GM19467 (cell line): ENCODE measurements around the gene TGFBR3L.
"Not testable (repeated sequence)": the region's sequence is repeated elsewhere in the genome, so short reads cannot be mapped to it uniquely, and the experiment has no call there.

Experiments
- ATAC-seq: cut with Tn5 transposase; IDR thresholded peaks from one replicate; pipeline ENCODE4 v1.9.1; 2021; ENCODE audit warnings: mild to moderate bottlenecking, moderate library complexity; ENCODE audit not compliant: unreplicated experiment

The TGFBR3L gene

DNA sequence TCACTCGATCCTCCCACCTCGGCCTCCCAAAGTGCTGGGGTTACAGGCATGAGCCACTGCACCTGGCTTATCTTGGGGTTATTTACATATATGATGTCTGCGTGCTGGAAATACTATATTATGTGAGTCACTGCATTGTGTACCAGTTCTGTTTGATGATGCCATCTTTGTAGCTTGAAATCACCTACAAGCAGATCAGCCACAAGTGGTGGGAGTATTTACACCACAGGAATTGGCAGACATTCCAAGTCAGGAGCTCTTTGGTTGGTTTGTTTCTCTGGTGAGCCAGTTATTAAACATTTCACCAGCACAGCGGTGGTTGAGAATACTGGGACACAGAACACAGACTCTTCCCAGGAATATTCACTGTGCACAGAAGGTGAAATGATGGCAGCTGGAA, 33.3 kb downstream of the TGFBR3L start:
- ATAC-seq = no peak

DNA sequence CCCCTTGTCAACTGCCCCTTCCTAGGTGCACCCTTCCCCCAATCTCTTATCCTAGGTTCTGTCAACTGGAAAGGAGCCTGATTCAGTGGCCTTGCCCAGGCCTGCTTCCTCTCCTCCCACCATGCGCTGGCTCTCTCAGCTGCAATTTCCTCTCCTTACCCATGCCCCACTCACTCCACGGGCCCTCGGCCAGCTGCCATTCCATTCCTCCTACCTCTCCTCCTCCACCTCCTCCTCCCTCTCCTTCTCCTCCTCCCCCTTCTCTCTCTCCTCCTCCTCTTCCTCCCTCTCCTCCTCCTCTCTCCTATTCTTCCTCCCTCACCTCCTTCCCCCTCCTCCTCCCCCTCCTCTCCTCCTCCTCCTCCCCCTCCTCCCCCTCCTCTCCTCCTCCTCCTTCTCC, 38.4 kb downstream of the TGFBR3L start:
- ATAC-seq = no peak

DNA sequence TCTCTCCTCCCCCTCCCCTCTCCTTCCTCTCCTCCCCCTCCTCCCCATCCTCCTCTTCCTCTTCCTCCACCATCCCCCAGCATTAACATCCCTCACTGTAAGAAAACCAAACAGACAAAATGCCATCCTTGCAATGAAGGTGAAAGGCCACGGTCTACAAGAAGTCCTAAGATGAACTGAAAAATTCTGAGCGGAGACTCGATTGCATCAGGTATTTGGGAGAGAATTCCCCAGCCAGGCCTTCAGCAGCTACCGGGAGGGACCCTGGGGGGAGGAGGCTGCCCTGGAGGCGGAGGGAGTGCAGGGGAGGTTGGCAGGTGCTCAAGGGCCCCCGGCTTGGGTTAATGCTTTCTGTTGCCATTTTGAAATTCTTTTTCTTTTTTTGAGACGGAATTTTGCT, 38.9 kb downstream of the TGFBR3L start:
- ATAC-seq = no peak

DNA sequence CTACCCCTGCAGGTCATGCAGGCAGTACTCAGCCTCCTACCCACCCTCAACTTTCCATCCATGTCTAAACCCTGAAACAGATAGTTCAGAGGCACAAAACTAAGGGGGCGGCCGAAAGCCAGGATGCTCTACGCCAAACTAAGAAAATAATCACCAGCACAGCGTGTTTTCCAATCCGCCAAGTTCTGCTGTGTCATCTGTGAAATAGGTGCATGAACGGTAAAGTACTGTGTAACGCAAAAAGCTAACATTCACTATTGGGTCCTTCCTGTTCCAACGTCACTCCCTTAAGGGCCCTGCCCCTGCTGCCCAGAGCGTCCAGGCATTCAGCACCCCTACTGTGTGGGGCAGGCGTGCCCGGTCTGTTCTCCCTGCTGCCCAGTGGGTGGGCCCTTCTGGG, 41.1 kb downstream of the TGFBR3L start:
- no peak for ATAC-seq

DNA sequence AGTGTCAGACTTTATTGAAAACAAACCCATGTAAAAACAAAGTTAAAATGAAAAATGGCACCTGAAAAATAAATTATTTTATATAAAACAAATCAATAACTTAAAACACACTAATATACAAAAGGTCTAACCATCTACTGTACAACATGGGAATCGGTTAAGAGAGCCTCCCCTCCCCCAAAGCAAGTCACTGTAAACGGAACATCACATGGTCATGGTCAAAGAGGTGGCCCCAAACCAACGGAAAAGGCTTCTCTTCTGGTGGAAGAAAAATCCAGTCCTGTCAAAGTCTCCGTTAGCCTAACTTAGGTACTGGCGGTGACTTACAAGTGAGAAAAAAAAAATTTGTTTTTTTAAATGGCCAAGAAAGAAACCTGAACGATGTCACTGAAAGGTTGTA, 44.6 kb downstream of the TGFBR3L start:
- ATAC-seq = no peak

DNA sequence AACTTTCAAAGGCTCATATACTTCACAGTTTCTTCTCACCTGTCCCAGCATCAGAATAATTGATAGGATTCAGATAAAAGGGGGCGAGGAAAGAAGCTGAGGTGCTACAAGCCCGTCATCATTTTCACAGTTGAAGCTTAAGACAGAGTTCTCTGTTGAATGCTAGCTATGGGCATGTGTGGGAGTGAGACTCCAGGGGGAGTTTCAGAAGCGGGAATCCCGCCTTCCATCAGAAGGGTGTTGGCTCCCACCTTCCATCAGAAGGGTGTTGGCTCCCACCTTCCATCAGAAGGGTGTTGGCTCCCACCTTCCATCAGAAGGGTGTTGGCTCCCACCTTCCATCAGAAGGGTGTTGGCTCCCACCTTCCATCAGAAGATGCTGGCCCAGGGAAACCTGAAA, 46.5 kb downstream of the TGFBR3L start:
- not testable (repeated sequence) for ATAC-seq

DNA sequence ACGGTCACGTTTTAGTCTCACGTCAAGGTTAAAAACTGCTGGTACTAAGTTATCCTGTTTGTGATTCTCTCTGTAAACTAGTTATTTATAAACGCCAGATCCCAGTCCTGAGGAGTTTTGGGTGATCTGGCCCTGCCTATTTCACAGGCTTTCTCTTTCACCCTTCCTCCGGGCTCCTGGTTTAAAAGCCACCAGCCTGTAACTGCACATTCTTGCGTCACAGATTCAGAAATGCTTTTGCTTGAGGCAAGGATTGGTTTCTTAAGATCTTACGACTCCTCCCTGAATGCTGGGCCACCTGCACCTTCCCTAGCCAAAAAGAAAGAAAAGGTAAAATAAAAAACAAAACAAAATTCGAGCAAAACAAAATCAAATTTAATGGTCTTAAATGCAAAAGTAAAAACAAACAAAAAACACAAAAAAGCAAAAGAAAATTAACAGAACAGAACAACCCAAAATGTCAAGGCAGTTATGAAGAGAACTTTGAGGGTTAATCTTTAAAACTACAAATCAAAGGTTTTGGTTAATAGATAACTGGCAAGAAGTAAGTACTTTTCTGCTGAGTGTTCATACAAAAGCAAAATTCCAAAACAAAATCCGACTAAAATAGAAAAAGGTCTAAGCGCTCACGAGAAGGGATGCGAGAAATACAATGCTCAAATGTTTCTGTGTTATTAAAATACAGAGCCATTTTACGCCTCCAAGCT, 47.4 kb downstream of the TGFBR3L start:
- ATAC-seq = no peak

DNA sequence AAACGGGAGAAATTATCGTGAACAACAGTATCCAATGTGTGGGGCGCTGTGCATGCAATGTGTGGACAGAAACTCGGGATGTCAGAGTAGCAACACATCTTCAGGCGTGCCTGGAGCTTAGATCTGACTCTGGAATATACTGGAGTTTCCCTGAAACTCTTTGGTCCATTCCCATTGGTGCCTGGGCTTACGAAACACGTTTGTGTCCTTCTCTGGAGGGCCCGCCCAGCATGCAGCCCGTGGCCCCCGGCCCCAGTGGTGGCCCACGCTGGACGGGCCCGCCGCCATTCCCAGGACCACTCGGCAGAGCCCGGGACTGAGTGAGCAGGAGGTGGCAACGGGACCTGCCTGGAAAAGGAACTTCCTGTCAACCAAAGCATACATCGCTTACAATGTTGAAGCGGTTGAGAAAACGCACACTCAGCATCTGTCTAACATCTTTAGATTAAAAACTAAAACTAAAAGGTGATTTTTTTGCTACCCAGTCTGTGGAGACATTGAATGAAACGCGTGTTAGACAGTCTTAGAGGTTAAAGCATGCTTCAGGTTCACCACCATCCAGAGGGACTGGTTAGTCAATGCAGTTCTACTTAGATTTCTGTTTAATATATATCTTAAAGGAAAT, 48.1 kb downstream of the TGFBR3L start:
- no peak for ATAC-seq

DNA sequence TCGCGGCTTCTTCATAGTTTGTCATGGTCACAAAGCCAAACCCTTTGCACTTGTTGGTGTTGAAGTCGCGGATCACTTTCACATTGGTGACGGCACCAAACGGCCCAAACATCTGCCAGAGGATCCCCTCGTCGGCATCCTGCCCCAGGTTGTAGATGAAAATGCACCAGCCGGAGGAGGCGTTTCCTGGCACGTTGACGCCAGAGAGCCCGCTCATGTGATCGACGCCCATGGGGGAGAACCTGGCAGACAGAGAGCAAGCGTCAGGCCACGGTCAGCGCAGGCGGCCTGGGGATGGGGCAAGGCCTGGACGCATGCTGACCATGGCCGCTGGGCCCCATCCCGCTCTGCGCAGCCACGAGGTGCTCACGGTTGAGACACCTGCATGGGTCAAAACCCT, 48.9 kb downstream of the TGFBR3L start:
- ATAC-seq = no peak

DNA sequence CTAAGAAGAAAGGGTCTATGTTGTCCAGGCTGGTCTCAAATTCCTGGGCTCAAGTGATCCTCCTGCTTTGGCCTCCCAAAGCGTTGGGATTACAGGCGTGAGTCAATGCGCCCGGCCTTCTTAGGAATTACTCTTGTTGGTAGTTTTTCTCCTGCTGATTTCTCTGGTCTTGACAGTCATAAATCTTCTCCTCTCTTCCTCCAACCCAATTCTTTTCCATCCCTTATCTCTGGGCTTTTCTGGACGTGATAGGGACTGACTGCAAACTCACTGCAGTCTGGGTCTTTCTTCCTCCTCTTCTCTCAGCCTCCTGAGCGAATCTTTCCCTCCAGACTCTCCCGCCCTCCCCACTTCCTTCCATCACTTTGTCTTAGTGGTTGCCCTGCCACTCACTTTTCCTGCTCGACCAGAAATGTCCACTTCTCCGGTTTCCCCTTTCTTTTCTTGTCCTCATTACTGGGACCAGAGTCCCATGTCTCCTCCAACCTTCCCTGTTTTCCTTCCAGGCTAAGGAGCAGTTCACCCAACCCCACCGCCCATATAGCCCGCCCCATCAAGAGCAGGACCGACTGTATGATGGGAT, 50.7 kb downstream of the TGFBR3L start:
- no peak for ATAC-seq

DNA sequence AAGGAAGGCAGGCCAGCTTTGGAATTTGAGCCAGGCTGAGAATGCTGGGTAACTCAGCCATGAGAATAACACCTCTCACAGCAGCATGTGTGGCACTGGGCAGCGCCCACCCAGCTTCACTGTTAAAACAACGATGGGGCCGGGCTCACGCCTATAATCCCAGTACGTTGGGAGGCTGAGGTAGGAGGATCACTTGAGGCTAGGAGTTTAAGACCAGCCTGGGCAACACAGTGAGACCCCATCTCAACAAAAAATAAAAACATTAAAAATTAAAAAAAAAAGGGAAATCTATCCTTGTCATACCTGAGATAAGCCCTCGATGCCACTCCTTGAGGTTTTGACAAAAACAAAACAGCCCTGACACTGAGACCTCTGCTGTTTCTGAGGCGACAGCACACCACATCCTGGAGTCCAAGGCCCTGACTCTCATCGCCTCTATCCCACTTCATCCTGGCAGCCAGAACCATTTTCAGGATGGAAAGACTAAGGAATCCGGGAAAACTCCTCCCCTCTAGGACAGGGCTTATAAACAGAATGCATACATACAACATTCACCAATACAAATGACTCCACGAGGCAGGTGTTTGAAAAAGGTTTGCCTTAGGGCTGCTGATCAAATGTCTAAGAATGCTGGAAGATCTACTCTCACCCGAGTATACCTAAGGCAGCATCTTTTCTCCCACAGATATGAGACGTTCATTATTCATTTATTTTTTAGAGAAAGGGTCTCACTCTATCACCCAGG, 51.5 kb downstream of the TGFBR3L start:
- ATAC-seq = no peak

DNA sequence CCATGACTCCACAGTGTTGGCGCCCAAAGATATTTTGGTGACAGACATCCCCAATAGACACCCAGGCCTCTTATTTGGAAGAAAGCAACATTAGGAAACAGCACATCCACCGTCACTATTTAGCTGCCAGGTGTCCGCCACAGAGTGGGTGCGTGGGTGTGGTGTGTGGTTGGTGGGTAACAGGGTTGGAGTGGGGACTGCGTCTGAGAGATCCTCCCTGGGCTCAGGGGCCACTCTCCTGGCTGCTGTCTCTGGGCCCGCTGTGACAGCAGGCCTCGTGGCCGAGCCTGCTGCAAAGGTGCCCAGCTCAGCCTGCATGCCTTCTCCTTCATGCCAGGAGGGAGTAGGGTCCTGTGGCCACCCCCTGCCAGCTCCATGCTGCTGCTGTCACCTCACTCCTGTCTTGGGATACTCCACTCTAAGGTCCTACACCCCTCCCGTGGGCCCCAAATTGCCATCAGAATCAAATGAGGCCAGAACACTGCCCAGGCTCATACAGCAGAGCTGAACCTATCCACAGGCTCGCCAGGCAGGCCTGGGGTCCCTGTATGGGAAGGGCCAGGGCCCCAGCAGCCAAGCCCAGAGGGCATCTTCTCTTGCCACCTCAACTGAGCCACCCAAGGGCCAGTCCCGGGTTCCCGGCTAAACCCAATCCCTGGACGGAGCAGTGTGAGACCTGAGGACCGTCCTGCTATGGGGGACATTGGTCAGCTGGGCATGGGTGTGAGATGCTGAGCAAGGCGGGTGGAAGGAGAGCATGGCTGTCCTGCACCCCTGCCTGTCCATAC, 53.6 kb downstream of the TGFBR3L start:
- ATAC-seq = no peak
